K562 (cell line): ENCODE data around the gene ZAP70. TPM values are rescaled to one million over a fixed set of nuclear protein-coding genes. Genes with fewer than 3 reads are reported as not detected.

Source experiments
- GMEB1 ChIP-seq: fragments of 250-450 bp; sonication (Bioruptor Pico); IDR thresholded peaks from 2 replicates; pipeline ENCODE4 v1.4.0; 2020; ENCODE audit warnings: mild to moderate bottlenecking
- MTF1 ChIP-seq: fragments of 250-450 bp; sonication (Bioruptor Pico); IDR thresholded peaks from 2 replicates; pipeline ENCODE4 v1.9.0; 2021; ENCODE audit warnings: moderate library complexity, mild to moderate bottlenecking, inconsistent platforms, borderline replicate concordance
- POLR2A ChIP-seq: fragments of 450-650 bp; conservative IDR thresholded peaks from 2 replicates; pipeline ENCODE4 v1.6.1; 2016
- SMARCE1 ChIP-seq: fragments of 450-650 bp; IDR thresholded peaks from 2 replicates; pipeline ENCODE4 v1.7.1; 2016; ENCODE audit warnings: mild to moderate bottlenecking
- TAF1 ChIP-seq: IDR thresholded peaks from 2 replicates; pipeline ENCODE4 v1.6.1; 2011; ENCODE audit warnings: mild to moderate bottlenecking, low read length, moderate library complexity; ENCODE audit not compliant: insufficient read depth, control insufficient read depth, severe bottlenecking; ENCODE audit errors: extremely low read depth
- ZNF407 ChIP-seq: fragments of 450-650 bp; IDR thresholded peaks from 2 replicates; pipeline ENCODE4 v1.6.1; 2016; ENCODE audit warnings: low read depth
- polyA plus RNA-seq, 8 experiments: library from polyadenylated mRNA; depleted of rRNA in 4 of 8; stranded (reverse) in 5 of 8; unstranded in 3 of 8; fragments of >200 nt; fragmentation: Nextera tagmentation in 2 of 8; fragmentation: Illumina TruSeq in 1 of 8; extraction: Ambion mirVana in 2 of 8; extraction: Trizol in 1 of 8; gene quantifications; 2 replicates each; pipeline versions ENCODE4 v1.2.1 to v1.2.3, GENCODE V29; 2011 to 2014; ENCODE audit warnings: inconsistent platforms in 1 of 8, missing spikeins in 1 of 8
- total RNA-seq, 7 experiments: library from RNA; depleted of rRNA in 6 of 7; stranded (reverse); fragments of >200 nt in 6 of 7; fragmentation: Illumina TruSeq in 2 of 7; extraction: Trizol in 2 of 7; gene quantifications; 2 replicates each; pipeline versions ENCODE4 v1.2.1 to v1.2.3, GENCODE V29; 2011 to 2021; ENCODE audit warnings: low replicate concordance in 1 of 7
- TF ChIP-seq, protein P1 (sequence below), 2 experiments: IDR thresholded peaks in 1 of 2; conservative IDR thresholded peaks in 1 of 2; 2 replicates each; pipeline ENCODE4 v1.6.1; 2016; ENCODE audit warnings: low read depth in 2 of 2, mild to moderate bottlenecking in 1 of 2, missing compliant biosample characterization in 1 of 2, missing genetic modification characterization in 1 of 2, moderate library complexity in 1 of 2
- TF ChIP-seq, protein P2 (sequence below), 2 experiments: fragments of 450-650 bp; IDR thresholded peaks; 2 replicates each; pipeline ENCODE4 v1.6.1; 2018; ENCODE audit warnings: mild to moderate bottlenecking in 2 of 2, low read depth in 1 of 2; ENCODE audit not compliant: partially characterized antibody in 2 of 2

Gene ZAP70
- total and polyA plus RNA-seq, 9 of the 15 experiments (the other 6 are each of a cell fraction or from before 2014, with no cell fraction given): 0.06 to 0.80 (median 0.21) TPM; not detected in 1

DNA sequence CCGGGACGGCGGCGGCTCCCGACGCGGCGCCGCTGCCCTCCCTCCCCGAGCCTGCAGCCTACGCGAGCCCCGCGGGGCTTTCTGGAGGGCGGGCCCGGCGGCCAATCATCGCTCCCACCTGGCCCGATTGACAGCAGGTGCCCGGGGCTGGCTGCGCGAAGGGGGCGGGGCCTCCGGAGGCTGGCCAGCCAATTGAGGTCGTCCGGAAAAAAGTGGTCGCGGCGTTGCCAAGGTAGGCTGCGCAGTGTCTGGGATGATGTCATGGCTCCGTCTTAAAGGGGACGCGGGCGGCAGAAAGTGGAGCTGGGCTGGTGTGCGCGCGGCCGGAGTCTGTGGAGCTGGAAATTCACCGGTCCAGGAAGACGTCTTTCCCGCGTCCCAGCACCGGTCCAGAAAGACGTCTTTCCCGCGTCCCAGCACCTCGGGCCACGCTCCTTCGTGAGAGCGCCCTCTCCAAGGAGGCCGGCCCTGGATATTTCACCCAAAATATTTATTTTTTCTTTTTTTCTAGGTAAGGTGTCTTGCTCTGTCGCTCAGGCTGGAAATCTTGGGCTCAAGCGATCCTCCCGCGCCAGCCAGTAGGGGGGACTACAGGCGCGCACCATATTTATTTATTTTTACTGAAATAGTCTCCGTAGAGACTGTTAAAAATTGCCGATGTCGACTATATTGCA is 49.3 kb upstream of the ZAP70 start, which contains the start of gene ACTR1B (continued):
- TF ChIP-seq ZNF407: peak; percentile 48; the same call in 1 of the 2 replicates
- TF ChIP-seq, protein P1, sequence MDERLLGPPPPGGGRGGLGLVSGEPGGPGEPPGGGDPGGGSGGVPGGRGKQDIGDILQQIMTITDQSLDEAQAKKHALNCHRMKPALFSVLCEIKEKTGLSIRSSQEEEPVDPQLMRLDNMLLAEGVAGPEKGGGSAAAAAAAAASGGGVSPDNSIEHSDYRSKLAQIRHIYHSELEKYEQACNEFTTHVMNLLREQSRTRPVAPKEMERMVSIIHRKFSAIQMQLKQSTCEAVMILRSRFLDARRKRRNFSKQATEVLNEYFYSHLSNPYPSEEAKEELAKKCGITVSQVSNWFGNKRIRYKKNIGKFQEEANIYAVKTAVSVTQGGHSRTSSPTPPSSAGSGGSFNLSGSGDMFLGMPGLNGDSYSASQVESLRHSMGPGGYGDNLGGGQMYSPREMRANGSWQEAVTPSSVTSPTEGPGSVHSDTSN (CRISPR knock-in tag; IDR thresholded peaks at IDR 0.05; ENCODE audit: low read depth): peak; percentile 85
- TF ChIP-seq, protein P1 (tag; conservative IDR thresholded peaks at IDR 0.05; ENCODE audit: low read depth): peak; percentile 89
- TF ChIP-seq GMEB1 (CRISPR knock-in tag): peak; percentile 12; the same call in 1 of the 2 replicates
- peak; percentile 92 for TF ChIP-seq POLR2A
- TF ChIP-seq MTF1 (CRISPR knock-in tag): no peak
- TF ChIP-seq TAF1: peak; percentile 45
- TF ChIP-seq, protein P2, sequence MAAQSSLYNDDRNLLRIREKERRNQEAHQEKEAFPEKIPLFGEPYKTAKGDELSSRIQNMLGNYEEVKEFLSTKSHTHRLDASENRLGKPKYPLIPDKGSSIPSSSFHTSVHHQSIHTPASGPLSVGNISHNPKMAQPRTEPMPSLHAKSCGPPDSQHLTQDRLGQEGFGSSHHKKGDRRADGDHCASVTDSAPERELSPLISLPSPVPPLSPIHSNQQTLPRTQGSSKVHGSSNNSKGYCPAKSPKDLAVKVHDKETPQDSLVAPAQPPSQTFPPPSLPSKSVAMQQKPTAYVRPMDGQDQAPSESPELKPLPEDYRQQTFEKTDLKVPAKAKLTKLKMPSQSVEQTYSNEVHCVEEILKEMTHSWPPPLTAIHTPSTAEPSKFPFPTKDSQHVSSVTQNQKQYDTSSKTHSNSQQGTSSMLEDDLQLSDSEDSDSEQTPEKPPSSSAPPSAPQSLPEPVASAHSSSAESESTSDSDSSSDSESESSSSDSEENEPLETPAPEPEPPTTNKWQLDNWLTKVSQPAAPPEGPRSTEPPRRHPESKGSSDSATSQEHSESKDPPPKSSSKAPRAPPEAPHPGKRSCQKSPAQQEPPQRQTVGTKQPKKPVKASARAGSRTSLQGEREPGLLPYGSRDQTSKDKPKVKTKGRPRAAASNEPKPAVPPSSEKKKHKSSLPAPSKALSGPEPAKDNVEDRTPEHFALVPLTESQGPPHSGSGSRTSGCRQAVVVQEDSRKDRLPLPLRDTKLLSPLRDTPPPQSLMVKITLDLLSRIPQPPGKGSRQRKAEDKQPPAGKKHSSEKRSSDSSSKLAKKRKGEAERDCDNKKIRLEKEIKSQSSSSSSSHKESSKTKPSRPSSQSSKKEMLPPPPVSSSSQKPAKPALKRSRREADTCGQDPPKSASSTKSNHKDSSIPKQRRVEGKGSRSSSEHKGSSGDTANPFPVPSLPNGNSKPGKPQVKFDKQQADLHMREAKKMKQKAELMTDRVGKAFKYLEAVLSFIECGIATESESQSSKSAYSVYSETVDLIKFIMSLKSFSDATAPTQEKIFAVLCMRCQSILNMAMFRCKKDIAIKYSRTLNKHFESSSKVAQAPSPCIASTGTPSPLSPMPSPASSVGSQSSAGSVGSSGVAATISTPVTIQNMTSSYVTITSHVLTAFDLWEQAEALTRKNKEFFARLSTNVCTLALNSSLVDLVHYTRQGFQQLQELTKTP (IDR thresholded peaks at IDR 0.05; ENCODE audit: low read depth in 1 of 2, partially characterized antibody in 2 of 2): peak in 1 of 2 experiments; percentile 23
- 0 out of 2 replicates have a peak, but pooled peaks have one; percentile 46 for TF ChIP-seq SMARCE1
